VCaP (cell line): ENCODE results near the gene AMOTL1.

Experiments used
- H3K27ac ChIP-seq: fragments of 450-650 bp; 2 replicates; pipeline ENCODE4 v1.5.1; 2017
- TF ChIP-seq, protein P1 (sequence below): fragments of 450-650 bp; conservative IDR thresholded peaks from 2 replicates; pipeline ENCODE4 v1.5.1; 2017; ENCODE audit warnings: mild to moderate bottlenecking, moderate library complexity

The AMOTL1 gene

GRCh38 chr11:94814272-94814976 lies 46.3 kb downstream of the AMOTL1 start:
- H3K27ac ChIP-seq, result no peak overlapping the region
- TF ChIP-seq, protein P1, sequence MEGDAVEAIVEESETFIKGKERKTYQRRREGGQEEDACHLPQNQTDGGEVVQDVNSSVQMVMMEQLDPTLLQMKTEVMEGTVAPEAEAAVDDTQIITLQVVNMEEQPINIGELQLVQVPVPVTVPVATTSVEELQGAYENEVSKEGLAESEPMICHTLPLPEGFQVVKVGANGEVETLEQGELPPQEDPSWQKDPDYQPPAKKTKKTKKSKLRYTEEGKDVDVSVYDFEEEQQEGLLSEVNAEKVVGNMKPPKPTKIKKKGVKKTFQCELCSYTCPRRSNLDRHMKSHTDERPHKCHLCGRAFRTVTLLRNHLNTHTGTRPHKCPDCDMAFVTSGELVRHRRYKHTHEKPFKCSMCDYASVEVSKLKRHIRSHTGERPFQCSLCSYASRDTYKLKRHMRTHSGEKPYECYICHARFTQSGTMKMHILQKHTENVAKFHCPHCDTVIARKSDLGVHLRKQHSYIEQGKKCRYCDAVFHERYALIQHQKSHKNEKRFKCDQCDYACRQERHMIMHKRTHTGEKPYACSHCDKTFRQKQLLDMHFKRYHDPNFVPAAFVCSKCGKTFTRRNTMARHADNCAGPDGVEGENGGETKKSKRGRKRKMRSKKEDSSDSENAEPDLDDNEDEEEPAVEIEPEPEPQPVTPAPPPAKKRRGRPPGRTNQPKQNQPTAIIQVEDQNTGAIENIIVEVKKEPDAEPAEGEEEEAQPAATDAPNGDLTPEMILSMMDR, result no peak

DNA sequence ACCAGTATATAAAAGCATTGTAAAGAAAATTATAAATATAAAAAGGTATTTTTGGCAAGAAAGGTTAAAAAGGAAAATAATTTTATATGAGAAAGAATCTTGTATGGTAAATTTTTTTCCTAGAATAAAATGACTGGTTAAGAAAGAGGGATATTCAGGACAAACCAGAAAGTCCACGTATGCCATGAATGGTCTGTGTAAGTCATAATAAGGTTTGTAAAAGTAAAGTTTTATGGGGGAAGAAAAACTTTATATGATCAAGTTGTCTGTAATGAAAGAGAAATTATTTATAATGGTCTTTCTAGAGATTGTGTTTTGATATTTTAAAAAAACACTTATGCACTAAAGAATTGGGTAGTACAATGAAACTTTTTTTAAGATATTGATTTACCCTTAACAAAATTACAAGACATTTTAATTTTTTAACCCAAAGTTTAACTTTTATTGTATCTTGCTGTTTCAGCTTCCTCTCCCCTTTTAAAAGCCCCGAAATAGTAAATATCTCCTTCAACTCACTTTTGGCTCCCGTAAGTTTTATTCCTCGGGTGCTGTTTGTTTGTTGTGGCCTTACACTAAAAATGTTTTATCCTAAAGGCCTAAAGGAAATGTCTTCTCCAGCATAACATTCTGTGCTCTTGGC lies 47.7 kb downstream of the AMOTL1 start:
- H3K27ac ChIP-seq, result peak overlapping the region; percentile 1; the same call in 1 of the 2 replicates
- TF ChIP-seq, protein P1, result no peak

DNA sequence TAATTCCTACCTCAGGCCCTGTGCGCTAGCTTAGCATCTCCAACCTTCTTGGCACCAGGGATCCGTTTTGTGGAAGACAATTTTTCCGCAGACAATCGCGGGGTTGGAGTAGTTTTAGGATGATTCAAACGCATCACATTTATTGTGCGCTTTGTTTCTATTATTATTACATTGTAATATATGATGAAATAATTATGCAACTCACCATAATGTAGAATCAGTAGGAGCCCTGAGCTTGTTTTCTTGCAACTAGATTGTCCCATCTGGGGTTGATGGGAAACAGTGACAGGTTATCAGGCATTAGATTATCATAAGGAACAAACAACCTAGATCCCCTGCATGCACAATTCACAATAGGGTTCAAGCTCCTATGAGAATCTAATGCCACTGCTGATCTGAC lies 52.3 kb downstream of the AMOTL1 start:
- TF ChIP-seq, protein P1, result no peak
- H3K27ac ChIP-seq, result no peak overlapping the region

- H3K27ac ChIP-seq, result no peak overlapping the region
- TF ChIP-seq, protein P1, result no peak
Measured at GRCh38 chr11:94821439-94821838, 53.3 kb downstream of the AMOTL1 start.

- TF ChIP-seq, protein P1, result no peak
- no peak overlapping the region for H3K27ac ChIP-seq
Measured at GRCh38 chr11:94822080-94822479, 53.9 kb downstream of the AMOTL1 start.

- H3K27ac ChIP-seq, result no peak overlapping the region
- TF ChIP-seq, protein P1, result no peak
Measured at GRCh38 chr11:94823102-94823732, 55.1 kb downstream of the AMOTL1 start.

DNA sequence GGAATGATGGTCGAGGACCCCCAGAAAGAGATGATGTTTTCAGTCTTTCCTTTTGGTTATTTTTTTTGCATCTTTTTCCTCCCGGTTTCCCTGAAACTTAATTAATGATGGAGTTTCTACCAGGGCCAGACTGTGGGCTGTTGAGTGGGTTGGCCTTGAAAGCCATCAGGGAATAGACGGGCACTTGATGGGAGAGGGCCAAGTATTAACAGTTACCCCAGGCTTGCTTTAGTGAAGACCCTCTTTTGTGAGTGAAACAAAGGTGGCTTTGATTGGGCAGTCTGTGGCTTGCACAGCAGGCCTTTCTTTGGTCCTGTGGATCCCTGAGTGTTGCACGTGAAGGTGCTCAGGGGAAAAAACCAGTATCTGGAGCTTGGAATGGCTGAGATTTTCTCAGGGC lies 56.9 kb downstream of the AMOTL1 start:
- TF ChIP-seq, protein P1, result no peak
- no peak overlapping the region for H3K27ac ChIP-seq
